OCI-LY1 (cell line): Measurements from ENCODE around the gene CLDN15.

Source experiments
- H2AFZ ChIP-seq: fragments of 200-600 bp; sonication (generic), shearing (Covaris generic); 2 replicates; pipeline ENCODE4 v1.6.0; 2014; ENCODE audit warnings: antibody characterized with exemption, mild to moderate bottlenecking, low read length
- H3F3A ChIP-seq: fragments of 200-600 bp; sonication (generic), shearing (Covaris generic); 2 replicates; pipeline ENCODE4 v1.6.0; 2014; ENCODE audit warnings: mild to moderate bottlenecking, antibody characterized with exemption, low read length, moderate library complexity; ENCODE audit not compliant: insufficient read depth
- H3K27ac ChIP-seq: fragments of 200-600 bp; sonication (generic); 2 replicates; pipeline ENCODE4 v1.5.1; 2014; ENCODE audit warnings: low read length, mixed run types, mild to moderate bottlenecking, low read depth; ENCODE audit not compliant: poor library complexity, severe bottlenecking
- H3K27me3 ChIP-seq: fragments of 200-600 bp; sonication (generic); 2 replicates; pipeline ENCODE4 v1.6.0; 2014; ENCODE audit warnings: antibody characterized with exemption, mild to moderate bottlenecking, low read length, moderate library complexity; ENCODE audit not compliant: insufficient read depth
- H3K36me3 ChIP-seq: fragments of 200-600 bp; sonication (generic); 2 replicates; pipeline ENCODE4 v1.6.1; 2014; ENCODE audit warnings: mild to moderate bottlenecking, antibody characterized with exemption, low read length, moderate library complexity, mixed read lengths; ENCODE audit not compliant: insufficient read depth
- H3K4me1 ChIP-seq: fragments of 200-600 bp; sonication (generic); 2 replicates; pipeline ENCODE4 v1.5.1; 2014; ENCODE audit warnings: mild to moderate bottlenecking, low read length, moderate library complexity; ENCODE audit not compliant: insufficient read depth, severe bottlenecking
- H3K4me2 ChIP-seq: fragments of 200-600 bp; sonication (generic), shearing (Covaris generic); 2 replicates; pipeline ENCODE4 v1.6.1; 2014; ENCODE audit warnings: low read length
- H3K4me3 ChIP-seq: fragments of 200-600 bp; sonication (generic); 2 replicates; pipeline ENCODE4 v1.5.1; 2014; ENCODE audit warnings: low read length, low read depth, mild to moderate bottlenecking, mixed read lengths; ENCODE audit not compliant: poor library complexity, severe bottlenecking
- H3K79me2 ChIP-seq: fragments of 200-600 bp; shearing (Covaris generic); 2 replicates; pipeline ENCODE4 v1.6.1; 2016; ENCODE audit warnings: mixed run types, low read length, mixed read lengths; ENCODE audit not compliant: insufficient read depth
- H3K9ac ChIP-seq: fragments of 200-600 bp; sonication (generic), shearing (Covaris generic); 2 replicates; pipeline ENCODE4 v1.6.1; 2014; ENCODE audit warnings: mild to moderate bottlenecking, low read length, mixed read lengths
- H3K9me2 ChIP-seq: fragments of 200-600 bp; sonication (generic), shearing (Covaris generic); 2 replicates; pipeline ENCODE4 v1.6.1; 2014; ENCODE audit warnings: low read depth, mild to moderate bottlenecking, low read length, mixed read lengths
- H3K9me3 ChIP-seq: fragments of 200-600 bp; shearing (Covaris generic); 2 replicates; pipeline ENCODE4 v1.6.1; 2014; ENCODE audit warnings: low read length, mixed read lengths
- H4K20me1 ChIP-seq: fragments of 200-600 bp; sonication (generic), shearing (Covaris generic); 2 replicates; pipeline ENCODE4 v1.6.0; 2016; ENCODE audit warnings: mild to moderate bottlenecking, low read length; ENCODE audit not compliant: insufficient read depth
- EZH2 ChIP-seq: fragments of 200-600 bp; sonication (generic), shearing (Covaris generic); IDR thresholded peaks from 2 replicates; pipeline ENCODE4 v1.8.0; 2017; ENCODE audit warnings: borderline replicate concordance, mixed run types, mild to moderate bottlenecking, antibody characterized with exemption, low read length, moderate library complexity, mixed read lengths
- TF ChIP-seq, protein P1 (sequence below): fragments of 200-600 bp; sonication (generic), shearing (Covaris generic); IDR thresholded peaks from 2 replicates; pipeline ENCODE4 v1.5.1; 2017; ENCODE audit warnings: mild to moderate bottlenecking, antibody characterized with exemption, low read length, moderate library complexity, mixed read lengths

CLDN15 gene

DNA sequence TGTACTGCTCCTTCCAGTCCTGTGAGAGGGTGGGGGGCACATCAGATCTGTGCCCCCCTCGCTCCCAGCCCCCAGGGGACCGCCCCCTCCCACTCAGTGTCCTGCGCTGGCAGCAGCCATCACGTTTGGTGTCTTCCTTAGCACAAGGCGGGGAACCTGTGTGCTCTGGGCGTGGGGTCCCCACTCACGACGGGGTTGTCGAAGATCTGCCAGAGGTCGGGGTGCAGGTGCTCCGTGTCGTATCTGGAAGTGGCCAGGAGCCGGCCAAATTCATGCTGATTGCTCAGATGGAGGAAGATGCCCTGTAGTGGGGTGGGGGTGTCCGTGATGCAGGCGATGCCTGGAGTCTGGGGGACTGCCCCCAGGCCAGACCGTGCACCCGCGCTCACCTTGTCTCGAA is 27.5 kb downstream of the CLDN15 start:
- no peaks in the 10 kb centered on the region for H4K20me1 ChIP-seq
- H3K27ac ChIP-seq, result no peak overlapping the region
- no peaks in the 10 kb centered on the region for H3K36me3 ChIP-seq
- H3K4me2 ChIP-seq, result no peak overlapping the region
- H3K9me3 ChIP-seq, result no peaks in the 10 kb centered on the region
- TF ChIP-seq EZH2, result no peak
- TF ChIP-seq, protein P1, sequence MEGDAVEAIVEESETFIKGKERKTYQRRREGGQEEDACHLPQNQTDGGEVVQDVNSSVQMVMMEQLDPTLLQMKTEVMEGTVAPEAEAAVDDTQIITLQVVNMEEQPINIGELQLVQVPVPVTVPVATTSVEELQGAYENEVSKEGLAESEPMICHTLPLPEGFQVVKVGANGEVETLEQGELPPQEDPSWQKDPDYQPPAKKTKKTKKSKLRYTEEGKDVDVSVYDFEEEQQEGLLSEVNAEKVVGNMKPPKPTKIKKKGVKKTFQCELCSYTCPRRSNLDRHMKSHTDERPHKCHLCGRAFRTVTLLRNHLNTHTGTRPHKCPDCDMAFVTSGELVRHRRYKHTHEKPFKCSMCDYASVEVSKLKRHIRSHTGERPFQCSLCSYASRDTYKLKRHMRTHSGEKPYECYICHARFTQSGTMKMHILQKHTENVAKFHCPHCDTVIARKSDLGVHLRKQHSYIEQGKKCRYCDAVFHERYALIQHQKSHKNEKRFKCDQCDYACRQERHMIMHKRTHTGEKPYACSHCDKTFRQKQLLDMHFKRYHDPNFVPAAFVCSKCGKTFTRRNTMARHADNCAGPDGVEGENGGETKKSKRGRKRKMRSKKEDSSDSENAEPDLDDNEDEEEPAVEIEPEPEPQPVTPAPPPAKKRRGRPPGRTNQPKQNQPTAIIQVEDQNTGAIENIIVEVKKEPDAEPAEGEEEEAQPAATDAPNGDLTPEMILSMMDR, result no peak
- no peak overlapping the region for H3K4me3 ChIP-seq
- no peaks in the 10 kb centered on the region; the same call in 1 of the 2 replicates for H3K27me3 ChIP-seq
- H3K9ac ChIP-seq, result no peak overlapping the region
- H3F3A ChIP-seq, result no peaks in the 10 kb centered on the region
- H3K4me1 ChIP-seq, result peaks cover 5% of the 10 kb centered on the region
- no peak overlapping the region for H2AFZ ChIP-seq
- no peaks in the 10 kb centered on the region for H3K9me2 ChIP-seq
- no peaks in the 10 kb centered on the region for H3K79me2 ChIP-seq

DNA sequence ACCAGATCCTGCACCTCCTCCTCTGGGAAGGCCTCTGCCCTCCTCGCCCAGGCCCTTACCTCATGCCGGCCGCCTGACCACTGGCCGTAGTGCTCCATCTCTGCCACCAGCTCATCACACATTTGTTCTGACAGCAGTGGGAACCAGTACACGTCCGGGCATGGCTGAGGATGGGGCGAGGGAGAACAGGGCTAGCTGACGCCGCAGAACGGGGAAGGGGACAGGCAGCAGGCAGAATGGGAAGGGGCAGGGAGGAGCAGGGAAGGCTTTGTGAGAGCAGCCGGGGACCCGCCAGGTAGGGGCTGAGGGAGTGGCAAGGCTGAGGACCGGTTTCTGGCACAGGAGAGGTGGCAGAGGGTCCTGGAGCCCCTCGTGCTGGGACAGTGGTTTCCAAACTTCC is 28.8 kb downstream of the CLDN15 start:
- Histone ChIP-seq H3K36me3 (no peaks in the 10 kb centered on the region), H3K79me2 (no peaks in the 10 kb centered on the region), H3K9me3 (no peaks in the 10 kb centered on the region), H3K27ac (no peak overlapping the region), H3K9me2 (no peaks in the 10 kb centered on the region), H2AFZ (no peak overlapping the region), H3K4me1 (peaks cover 4% of the 10 kb centered on the region), H3K4me2 (no peak overlapping the region), H3K9ac (no peak overlapping the region), H3K4me3 (no peak overlapping the region), H3K27me3 (no peaks in the 10 kb centered on the region; the same call in 1 of the 2 replicates), H3F3A (no peaks in the 10 kb centered on the region), H4K20me1 (no peaks in the 10 kb centered on the region)
- no peak for TF ChIP-seq EZH2
- TF ChIP-seq, protein P1, result no peak

DNA sequence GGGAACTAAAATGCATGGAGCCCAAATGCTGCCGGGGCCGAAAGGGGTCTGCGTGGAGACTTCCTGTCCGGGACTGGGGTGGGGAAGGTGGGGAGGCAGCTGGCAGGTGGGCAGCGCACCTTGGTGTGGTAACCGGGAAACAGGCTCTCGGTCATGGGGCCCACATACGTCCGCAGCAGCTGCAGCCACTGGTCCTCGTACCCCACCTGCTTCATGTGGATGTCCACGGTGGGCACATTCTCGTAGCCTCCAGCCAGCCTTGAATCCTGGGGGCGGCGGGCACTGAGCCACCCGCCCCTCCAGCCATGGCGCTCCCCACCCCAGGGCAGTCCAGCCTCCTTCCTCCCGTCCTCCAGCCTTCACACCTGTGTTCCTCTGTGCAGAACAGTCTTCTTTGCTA is 30.1 kb downstream of the CLDN15 start:
- Histone ChIP-seq H3K4me1 (peaks cover 10% of the 10 kb centered on the region), H3K36me3 (no peaks in the 10 kb centered on the region), H3K27me3 (no peaks in the 10 kb centered on the region; the same call in 1 of the 2 replicates), H3K4me3 (no peak overlapping the region), H3K4me2 (no peak overlapping the region), H3K9me2 (no peaks in the 10 kb centered on the region), H3K9me3 (no peaks in the 10 kb centered on the region), H3K9ac (no peak overlapping the region), H3K79me2 (no peaks in the 10 kb centered on the region), H2AFZ (no peak overlapping the region), H4K20me1 (no peaks in the 10 kb centered on the region), H3K27ac (no peak overlapping the region), H3F3A (no peaks in the 10 kb centered on the region)
- TF ChIP-seq, protein P1, result no peak
- no peak for TF ChIP-seq EZH2
